CD4-positive, alpha-beta memory T cell (primary cell): Measurements from ENCODE around the gene MYOCD. TPM values are rescaled to one million over a fixed set of nuclear protein-coding genes. Genes with fewer than 3 reads are reported as not detected.

ENCODE experiments used
- CTCF ChIA-PET: fragments of 350-600 bp; sonication (Branson Sonifier 250); formaldehyde crosslinking; loops from one replicate; lab custom pipeline; 2021; ENCODE audit warnings: inconsistent platforms; ENCODE audit not compliant: partially characterized antibody; lab: Charles Lee
- POLR2A ChIA-PET: fragments of 350-600 bp; sonication (Branson Sonifier 250); formaldehyde crosslinking; loops from one replicate; lab custom pipeline; 2021; ENCODE audit not compliant: partially characterized antibody; lab: Charles Lee
- DNase-seq, 5 donors: peaks; one replicate each; pipeline versions ENCODE4 v3.0.0 to v3.0.0-alpha.2; 2020 to 2022; ENCODE audit warnings: mixed read lengths in 1 of 5
- H3K27ac ChIP-seq: one replicate; pipeline ENCODE4 v1.7.0; 2013; ENCODE audit warnings: low read depth, low read length
- H3K27me3 ChIP-seq: 2 replicates; pipeline ENCODE4 v1.7.0; 2013; ENCODE audit warnings: mild to moderate bottlenecking, low read length, moderate library complexity; ENCODE audit not compliant: insufficient read depth
- H3K36me3 ChIP-seq: 2 replicates; pipeline ENCODE4 v1.7.0; 2013; ENCODE audit warnings: mild to moderate bottlenecking, low read length, moderate library complexity; ENCODE audit not compliant: insufficient read depth
- H3K4me1 ChIP-seq: 2 replicates; pipeline ENCODE4 v1.7.0; 2013; ENCODE audit warnings: mild to moderate bottlenecking, low read length, moderate library complexity; ENCODE audit not compliant: insufficient read depth
- H3K4me3 ChIP-seq, 2 donors: one replicate each; pipeline ENCODE4 v1.7.0; 2013; ENCODE audit warnings: low read length in 2 of 2, mild to moderate bottlenecking in 1 of 2
- H3K9me3 ChIP-seq, 2 donors: one replicate each; pipeline ENCODE4 v1.7.0; 2013; ENCODE audit warnings: low read length in 2 of 2, control low read depth in 1 of 2; ENCODE audit not compliant: control insufficient read depth in 1 of 2
- H3K27ac Mint-ChIP-seq, 7 donors: one replicate each; pipeline ENCODE4 v1.8.0; 2020 to 2021; ENCODE audit warnings: mixed read lengths in 7 of 7, mild to moderate bottlenecking in 6 of 7, inconsistent platforms in 3 of 7, moderate library complexity in 3 of 7
- H3K27me3 Mint-ChIP-seq, 2 donors: one replicate each; pipeline ENCODE4 v1.8.0; 2020 to 2021; ENCODE audit warnings: mixed read lengths in 2 of 2
- H3K36me3 Mint-ChIP-seq, 2 donors: one replicate each; pipeline ENCODE4 v1.8.0; 2020 to 2021; ENCODE audit warnings: mixed read lengths in 2 of 2, inconsistent platforms in 1 of 2, mild to moderate bottlenecking in 1 of 2
- H3K4me1 Mint-ChIP-seq, 4 donors: one replicate each; pipeline ENCODE4 v1.8.0; 2020 to 2021; ENCODE audit warnings: mixed read lengths in 4 of 4, mild to moderate bottlenecking in 1 of 4
- H3K4me3 Mint-ChIP-seq, 8 donors: one replicate each; pipeline ENCODE4 v1.8.0; 2020 to 2021; ENCODE audit warnings: mixed read lengths in 8 of 8, mild to moderate bottlenecking in 7 of 8, moderate library complexity in 6 of 8, inconsistent platforms in 3 of 8
- H3K9me3 Mint-ChIP-seq, 8 donors: one replicate each; pipeline ENCODE4 v1.8.0; 2020 to 2021; ENCODE audit warnings: mixed read lengths in 8 of 8, mild to moderate bottlenecking in 5 of 8, inconsistent platforms in 3 of 8, moderate library complexity in 1 of 8
- intact Hi-C: fragments of 100-400 bp; cut with micrococcal nuclease; formaldehyde crosslinking; loops from one replicate; pipeline ENCODE4 v1.15.1; 2023
- polyA plus RNA-seq, 2 donors: library from polyadenylated mRNA; unstranded; fragments of 300-500 nt; fragmentation: Illumina TruSeq; gene quantifications; one replicate each; pipeline ENCODE4 v1.2.3, GENCODE V29; 2021
- total RNA-seq, 2 experiments: library from RNA; stranded (reverse); gene quantifications; one replicate each; pipeline ENCODE4 v1.2.3, GENCODE V29; 2021

Gene MYOCD
- total and polyA plus RNA-seq, 4 experiments from 2014 or later: not detected

DNA sequence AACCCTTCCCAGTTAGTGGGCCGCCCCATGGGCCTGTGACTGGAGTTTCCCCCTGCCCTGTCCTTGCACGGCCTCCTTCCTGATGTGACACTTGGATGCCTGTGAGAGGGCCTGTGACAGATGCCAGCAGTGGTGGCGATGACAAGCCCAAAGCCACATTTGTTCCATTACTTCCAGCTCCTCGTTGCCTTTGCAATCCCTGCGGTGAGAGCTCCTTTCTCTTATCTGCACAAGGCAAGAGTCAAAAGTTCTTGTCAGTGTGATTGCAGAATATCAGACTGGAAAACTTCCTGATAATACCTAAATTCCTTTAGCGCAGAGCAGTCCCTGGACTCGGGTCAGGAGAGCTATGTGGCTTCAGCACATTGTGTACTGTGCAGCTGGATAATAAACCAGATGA, 69.2 kb downstream of the MYOCD start:
- CTCF ChIA-PET: no interaction called here
- Mint-ChIP-seq H3K4me3 (no peak overlapping the region), H3K27me3 (no peaks in the 10 kb centered on the region), H3K9me3 (peaks cover 0 to 5% (median 0%) of the 10 kb centered on the region in 8 donors), H3K4me1 (no peaks in the 10 kb centered on the region), H3K27ac (no peak overlapping the region), H3K36me3 (no peaks in the 10 kb centered on the region)
- POLR2A ChIA-PET: no interaction called here
- intact Hi-C loops: no loop called here
- Histone ChIP-seq H3K36me3 (no peaks in the 10 kb centered on the region), H3K4me3 (no peak overlapping the region), H3K27me3 (no peaks in the 10 kb centered on the region), H3K4me1 (no peaks in the 10 kb centered on the region), H3K27ac (no peak overlapping the region), H3K9me3 (no peaks in the 10 kb centered on the region)
- no peak for DNase-seq

DNA sequence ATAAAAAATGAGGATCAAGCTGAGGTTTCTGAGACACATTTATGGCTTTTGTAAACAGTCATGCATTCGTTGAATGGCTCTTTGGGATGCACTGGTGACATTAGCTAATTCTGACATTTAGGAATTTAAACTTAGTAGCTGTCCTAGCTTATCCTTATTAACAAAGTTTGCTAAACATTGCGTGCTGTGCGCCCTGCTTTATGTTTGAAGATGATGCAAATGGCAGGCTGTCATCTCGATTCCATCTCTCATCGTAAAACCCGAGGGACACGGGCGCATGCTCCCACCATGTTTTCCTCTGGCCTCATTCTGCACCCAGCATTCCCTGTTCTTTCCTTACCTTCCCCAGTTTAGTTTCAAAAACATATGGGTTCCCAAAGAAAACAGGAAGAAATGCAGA, 69.8 kb downstream of the MYOCD start:
- Histone ChIP-seq H3K27ac (no peak overlapping the region), H3K4me3 (no peak overlapping the region), H3K9me3 (no peaks in the 10 kb centered on the region), H3K4me1 (no peaks in the 10 kb centered on the region), H3K27me3 (no peaks in the 10 kb centered on the region), H3K36me3 (no peaks in the 10 kb centered on the region)
- ChIA-PET POLR2A (no interaction called here), CTCF (no interaction called here)
- intact Hi-C loops: no loop called here
- H3K27me3 Mint-ChIP-seq: no peaks in the 10 kb centered on the region
- no peak overlapping the region for H3K4me3 Mint-ChIP-seq
- H3K27ac Mint-ChIP-seq: no peak overlapping the region
- no peaks in the 10 kb centered on the region for H3K4me1 Mint-ChIP-seq
- peaks cover 0 to 5% (median 0%) of the 10 kb centered on the region in 8 donors for H3K9me3 Mint-ChIP-seq
- H3K36me3 Mint-ChIP-seq: no peaks in the 10 kb centered on the region
- no peak for DNase-seq

DNA sequence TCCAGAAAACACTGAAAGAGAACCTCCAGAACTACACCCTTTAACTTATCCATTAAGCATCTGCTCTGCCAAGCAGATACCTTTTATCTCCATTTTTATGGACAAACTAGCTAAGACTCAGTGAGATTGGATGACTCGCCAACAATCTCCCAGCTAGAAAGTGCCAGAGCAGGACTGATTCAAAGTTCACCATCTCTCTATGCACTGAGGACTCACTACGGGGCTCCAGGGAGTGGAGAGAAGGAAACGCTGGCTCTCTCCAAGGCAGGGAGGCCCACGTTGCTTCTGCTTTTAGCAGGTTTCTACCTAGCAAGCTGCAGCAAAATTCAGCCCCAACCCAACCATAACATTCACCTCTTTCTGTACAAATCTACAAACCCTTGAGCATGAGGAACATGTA, 70.8 kb downstream of the MYOCD start:
- no peaks in the 10 kb centered on the region for H3K36me3 Mint-ChIP-seq
- H3K27ac Mint-ChIP-seq: no peak overlapping the region
- Histone ChIP-seq H3K36me3 (no peaks in the 10 kb centered on the region), H3K27ac (no peak overlapping the region), H3K4me3 (no peak overlapping the region), H3K9me3 (no peaks in the 10 kb centered on the region), H3K27me3 (no peaks in the 10 kb centered on the region), H3K4me1 (no peaks in the 10 kb centered on the region)
- no peak for DNase-seq
- H3K4me3 Mint-ChIP-seq: no peak overlapping the region
- intact Hi-C loops: no loop called here
- ChIA-PET CTCF (interaction anchor here (0.5 kb wide), 1 partner anchor 111 kb away, joined by 3 read pairs; no protein-coding TSS in a partner anchor), POLR2A (no interaction called here)
- H3K9me3 Mint-ChIP-seq: peaks cover 0 to 5% (median 0%) of the 10 kb centered on the region in 8 donors
- no peaks in the 10 kb centered on the region for H3K27me3 Mint-ChIP-seq
- H3K4me1 Mint-ChIP-seq: no peaks in the 10 kb centered on the region

DNA sequence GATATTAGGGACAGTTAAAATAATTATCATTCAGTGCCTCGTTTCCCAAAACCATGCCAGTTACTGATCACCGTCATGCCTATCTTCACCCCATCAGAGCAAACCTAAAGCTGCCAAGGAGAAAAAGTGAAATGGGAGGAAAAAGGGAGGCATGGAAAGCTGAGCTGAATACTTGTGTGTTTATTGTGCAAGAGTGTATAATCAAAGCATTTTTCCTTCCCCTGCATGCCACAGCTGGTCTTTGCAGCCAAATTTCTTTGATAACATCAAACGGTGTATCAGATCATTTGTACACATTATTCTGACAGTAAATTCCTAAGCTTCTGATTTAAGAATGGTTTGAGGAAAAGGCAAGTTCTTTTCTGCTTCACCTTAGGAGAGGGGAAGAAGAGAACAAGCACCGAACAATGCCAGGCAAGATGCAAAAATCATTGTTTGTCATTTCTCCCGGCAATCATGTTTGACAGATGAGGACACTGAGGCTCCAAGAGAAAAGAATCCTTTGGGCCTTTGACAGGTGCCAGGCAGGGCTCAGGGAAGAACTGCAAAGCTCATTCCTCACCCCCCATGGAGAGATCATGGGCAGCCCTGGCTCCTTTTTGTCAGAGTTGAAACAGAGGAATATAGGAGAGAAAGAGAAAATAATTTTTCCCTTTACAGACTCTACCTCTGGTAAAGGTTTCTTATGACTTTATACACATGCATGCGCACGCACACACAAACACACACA, 72.2 kb downstream of the MYOCD start:
- Histone ChIP-seq H3K27me3 (no peaks in the 10 kb centered on the region), H3K4me1 (no peaks in the 10 kb centered on the region), H3K36me3 (no peaks in the 10 kb centered on the region), H3K9me3 (no peaks in the 10 kb centered on the region), H3K4me3 (no peak overlapping the region), H3K27ac (no peak overlapping the region)
- ChIA-PET POLR2A (no interaction called here), CTCF (no interaction called here)
- Mint-ChIP-seq H3K9me3 (peaks cover 0 to 3% (median 0%) of the 10 kb centered on the region in 8 donors), H3K27ac (no peak overlapping the region), H3K4me3 (no peak overlapping the region), H3K4me1 (no peaks in the 10 kb centered on the region), H3K36me3 (no peaks in the 10 kb centered on the region), H3K27me3 (no peaks in the 10 kb centered on the region)
- intact Hi-C loops: no loop called here
- DNase-seq: no peak

DNA sequence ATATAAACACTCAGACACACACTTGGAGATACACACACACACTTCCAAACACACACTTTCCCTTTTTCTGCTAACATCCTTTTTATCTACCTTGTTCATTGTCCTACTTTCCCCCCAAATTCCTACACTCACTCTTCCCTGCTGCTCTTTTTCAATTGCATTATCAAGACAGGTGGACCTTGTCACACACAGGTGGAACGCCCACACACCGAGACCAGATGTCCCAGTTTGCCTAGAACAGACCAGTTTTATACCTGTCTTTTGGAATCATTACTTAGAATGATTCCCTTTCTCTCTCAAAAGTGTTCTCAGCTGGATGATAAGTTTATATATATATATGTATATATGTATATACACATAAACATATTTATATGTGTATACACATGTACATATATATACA, 72.9 kb downstream of the MYOCD start:
- H3K9me3 ChIP-seq: no peaks in the 10 kb centered on the region

DNA sequence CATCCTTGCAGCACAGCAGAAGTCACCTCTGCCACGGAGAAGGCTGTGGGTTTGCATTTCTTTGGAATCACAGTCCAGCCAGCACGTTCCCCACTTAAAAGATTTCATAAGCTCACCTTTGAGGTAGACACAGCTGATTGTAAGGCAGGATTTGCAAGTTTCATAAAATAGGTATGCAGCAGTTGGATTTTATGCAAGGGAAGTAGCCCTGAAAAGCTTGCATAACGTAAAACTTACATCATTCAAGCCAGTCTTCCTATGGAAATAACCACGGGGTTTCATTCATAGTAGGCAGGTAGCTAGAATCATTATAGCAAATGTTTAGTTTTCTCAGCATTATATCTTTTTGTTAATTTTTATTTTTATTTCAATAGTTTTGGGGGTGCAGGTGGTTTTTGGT, 73.8 kb downstream of the MYOCD start:
- CTCF ChIA-PET: no interaction called here
- Histone ChIP-seq H3K27me3 (no peaks in the 10 kb centered on the region), H3K36me3 (no peaks in the 10 kb centered on the region), H3K4me3 (no peak overlapping the region), H3K4me1 (no peaks in the 10 kb centered on the region), H3K9me3 (no peaks in the 10 kb centered on the region), H3K27ac (no peak overlapping the region)
- no peaks in the 10 kb centered on the region for H3K4me1 Mint-ChIP-seq
- POLR2A ChIA-PET: no interaction called here
- no peak for DNase-seq
- peaks cover 0 to 3% (median 0%) of the 10 kb centered on the region in 8 donors for H3K9me3 Mint-ChIP-seq
- H3K4me3 Mint-ChIP-seq: no peak overlapping the region
- H3K27me3 Mint-ChIP-seq: no peaks in the 10 kb centered on the region
- intact Hi-C loops: no loop called here
- no peaks in the 10 kb centered on the region for H3K36me3 Mint-ChIP-seq
- H3K27ac Mint-ChIP-seq: no peak overlapping the region

More for the DNA sequence above, 72.9 kb downstream of the MYOCD start:
- H3K4me1 Mint-ChIP-seq: no peaks in the 10 kb centered on the region
- Histone ChIP-seq H3K36me3 (no peaks in the 10 kb centered on the region), H3K4me1 (no peaks in the 10 kb centered on the region), H3K4me3 (no peak overlapping the region), H3K27me3 (no peaks in the 10 kb centered on the region), H3K27ac (no peak overlapping the region)
- ChIA-PET CTCF (no interaction called here), POLR2A (no interaction called here)
- peaks cover 0 to 3% (median 0%) of the 10 kb centered on the region in 8 donors for H3K9me3 Mint-ChIP-seq
- no peaks in the 10 kb centered on the region for H3K27me3 Mint-ChIP-seq
- intact Hi-C loops: no loop called here
- H3K4me3 Mint-ChIP-seq: no peak overlapping the region
- DNase-seq: no peak
- H3K27ac Mint-ChIP-seq: no peak overlapping the region
- H3K36me3 Mint-ChIP-seq: no peaks in the 10 kb centered on the region

DNA sequence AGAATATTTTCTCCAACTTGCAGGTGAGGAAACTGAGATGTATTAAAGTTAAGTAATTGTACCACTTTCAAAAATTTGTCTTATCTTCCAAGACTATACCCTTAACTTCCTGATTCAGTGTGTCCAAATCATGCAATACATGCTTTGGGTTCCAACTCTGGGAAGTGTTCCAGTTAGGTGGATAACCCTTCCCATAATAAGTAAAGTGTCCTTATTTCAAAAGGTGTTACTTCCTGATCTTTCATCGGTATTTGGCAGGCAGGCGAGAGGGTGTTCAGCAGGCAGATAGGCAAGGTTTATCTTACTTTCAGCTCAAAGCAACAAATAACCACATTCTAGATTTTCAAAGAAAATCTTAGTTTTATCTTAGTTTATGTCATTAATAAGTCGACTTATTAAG, 77.4 kb downstream of the MYOCD start:
- Mint-ChIP-seq H3K4me3 (no peak overlapping the region), H3K27ac (no peak overlapping the region), H3K36me3 (no peaks in the 10 kb centered on the region), H3K9me3 (peaks cover 0 to 4% (median 2%) of the 10 kb centered on the region in 8 donors), H3K4me1 (no peaks in the 10 kb centered on the region), H3K27me3 (peaks cover 0 to 1% of the 10 kb centered on the region in 2 donors)
- POLR2A ChIA-PET: no interaction called here
- no peak for DNase-seq
- intact Hi-C loops: no loop called here
- CTCF ChIA-PET: no interaction called here
- H3K36me3 ChIP-seq: no peaks in the 10 kb centered on the region
- H3K9me3 ChIP-seq: no peaks in the 10 kb centered on the region
- no peaks in the 10 kb centered on the region for H3K27me3 ChIP-seq
- H3K27ac ChIP-seq: no peak overlapping the region
- no peaks in the 10 kb centered on the region for H3K4me1 ChIP-seq
- no peak overlapping the region for H3K4me3 ChIP-seq
